Subcutaneous abdominal adipose tissue (tissue), 5 donors: ENCODE data around the gene KLKB1.

Experiments used
- H3K27ac ChIP-seq: one replicate; pipeline ENCODE4 v1.7.0; 2013; ENCODE audit warnings: low read depth, mild to moderate bottlenecking, inconsistent platforms, low read length, moderate library complexity
- H3K27me3 ChIP-seq, 5 donors: one replicate each; pipeline ENCODE4 v1.7.0; 2013; ENCODE audit warnings: low read length in 5 of 5, inconsistent platforms in 1 of 5; ENCODE audit not compliant: control insufficient read depth in 5 of 5, insufficient read depth in 4 of 5
- H3K36me3 ChIP-seq, 5 donors: one replicate each; pipeline ENCODE4 v1.7.0; 2013; ENCODE audit warnings: low read length in 5 of 5; ENCODE audit not compliant: control insufficient read depth in 5 of 5, insufficient read depth in 5 of 5
- H3K4me1 ChIP-seq, 5 donors: one replicate each; pipeline ENCODE4 v1.7.0; 2013; ENCODE audit warnings: low read length in 5 of 5, mild to moderate bottlenecking in 3 of 5, moderate library complexity in 1 of 5; ENCODE audit not compliant: control insufficient read depth in 5 of 5, insufficient read depth in 5 of 5
- H3K4me3 ChIP-seq, 5 donors: one replicate each; pipeline ENCODE4 v1.7.0; 2013; ENCODE audit warnings: low read length in 5 of 5, low read depth in 1 of 5
- H3K9ac ChIP-seq, 5 donors: one replicate each; pipeline ENCODE4 v1.7.0; 2013; ENCODE audit warnings: low read length in 5 of 5, mild to moderate bottlenecking in 4 of 5, moderate library complexity in 3 of 5
- H3K9me3 ChIP-seq, 5 donors: one replicate each; pipeline ENCODE4 v1.7.0; 2013; ENCODE audit warnings: low read length in 5 of 5; ENCODE audit not compliant: control insufficient read depth in 5 of 5
- donor health status: healthy.
- donor health status: healthy.
- donor health status: healthy.
- donor health status: healthy.
- donor health status: healthy.

KLKB1 gene

DNA sequence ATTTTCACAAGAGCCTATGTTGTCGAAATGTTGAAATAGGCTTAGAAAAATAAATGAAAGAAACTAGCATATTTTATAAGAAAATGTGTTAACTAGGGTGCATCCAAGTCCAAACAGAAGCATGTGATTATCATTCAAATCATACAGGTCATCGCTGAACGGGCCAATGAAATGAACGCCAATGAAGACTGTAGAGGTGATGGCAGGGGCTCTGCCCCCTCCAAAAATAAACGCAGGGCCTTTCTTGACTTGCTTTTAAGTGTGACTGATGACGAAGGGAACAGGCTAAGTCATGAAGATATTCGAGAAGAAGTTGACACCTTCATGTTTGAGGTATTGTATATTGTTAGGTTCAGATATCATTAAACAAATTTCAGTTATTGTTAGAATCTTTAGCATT lies 26.3 kb upstream of the KLKB1 start:
- no peak overlapping the region for H3K4me3 ChIP-seq
- no peak overlapping the region for H3K9ac ChIP-seq
- peaks cover 0 to 20% (median 8%) of the 10 kb centered on the region in 5 donors for H3K4me1 ChIP-seq
- no peak overlapping the region for H3K27ac ChIP-seq
- H3K9me3 ChIP-seq: no peaks in the 10 kb centered on the region
- peaks cover 6 to 20% (median 7%) of the 10 kb centered on the region in 5 donors for H3K36me3 ChIP-seq
- H3K27me3 ChIP-seq: no peaks in the 10 kb centered on the region

DNA sequence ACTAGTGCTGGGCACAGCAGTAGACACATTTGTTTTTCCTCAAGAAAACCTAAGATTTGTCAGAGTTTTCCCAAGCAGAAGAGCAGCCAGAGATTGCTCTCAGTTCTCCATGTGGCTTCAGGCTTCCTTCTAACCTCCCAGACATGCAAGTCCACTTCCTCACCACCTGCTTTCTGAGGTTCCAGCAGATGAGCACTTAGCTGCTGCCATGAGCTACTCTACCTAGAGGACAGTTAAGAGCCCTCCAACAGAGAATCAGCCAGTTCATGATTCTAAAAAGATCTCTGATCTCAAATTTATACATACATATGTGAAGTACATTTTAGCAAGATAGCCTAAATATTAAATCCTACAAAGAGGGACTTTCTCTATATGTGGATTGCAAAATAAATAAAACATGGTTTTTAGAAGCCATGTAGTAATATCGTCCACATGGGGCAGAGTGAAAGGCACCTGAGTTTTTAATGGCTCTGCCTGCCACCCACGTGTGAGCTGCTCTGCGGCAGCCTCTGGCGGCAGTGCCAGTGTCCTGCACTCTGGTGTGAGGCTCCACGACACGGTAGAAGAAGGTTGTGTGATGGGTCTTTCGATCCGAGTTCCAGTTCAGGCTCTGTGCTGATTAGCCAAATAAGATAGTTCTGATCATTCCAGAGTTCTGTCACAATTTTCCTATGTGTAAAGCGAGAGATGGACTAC lies 25.6 kb upstream of the KLKB1 start:
- Histone ChIP-seq H3K36me3 (peaks cover 3 to 17% (median 6%) of the 10 kb centered on the region in 5 donors), H3K9me3 (no peaks in the 10 kb centered on the region), H3K9ac (no peak overlapping the region), H3K4me3 (no peak overlapping the region), H3K4me1 (peaks cover 0 to 20% (median 8%) of the 10 kb centered on the region in 5 donors), H3K27ac (no peak overlapping the region), H3K27me3 (no peaks in the 10 kb centered on the region)

DNA sequence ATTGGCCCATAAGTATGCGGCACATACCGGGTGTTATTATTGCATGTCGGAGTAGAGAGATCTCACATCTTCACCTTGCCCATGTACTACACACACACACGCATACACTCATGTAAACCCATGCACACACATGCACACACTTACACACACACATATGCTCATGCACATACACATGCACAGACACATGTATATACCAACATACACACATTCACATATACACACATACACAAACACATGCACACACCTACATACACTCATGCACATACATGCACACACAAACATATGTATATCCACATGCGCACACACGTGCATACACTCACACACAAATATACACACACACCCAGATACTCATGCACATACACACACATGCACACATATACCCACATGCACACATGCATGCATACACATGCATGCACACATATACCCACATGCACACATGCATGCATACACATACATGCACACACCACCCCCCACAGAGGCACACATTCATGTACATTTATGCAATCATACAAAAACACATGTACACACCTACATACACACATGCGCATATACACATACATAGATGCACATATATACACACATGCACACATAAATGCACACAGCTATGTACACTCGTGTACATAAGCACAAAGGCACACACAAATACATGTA lies 24.7 kb upstream of the KLKB1 start:
- H3K4me1 ChIP-seq: peaks cover 0 to 20% (median 8%) of the 10 kb centered on the region in 5 donors
- no peak overlapping the region for H3K9ac ChIP-seq
- H3K27ac ChIP-seq: no peak overlapping the region
- H3K36me3 ChIP-seq: peaks cover 0 to 10% (median 4%) of the 10 kb centered on the region in 5 donors
- no peaks in the 10 kb centered on the region for H3K9me3 ChIP-seq
- no peak overlapping the region for H3K4me3 ChIP-seq
- no peaks in the 10 kb centered on the region for H3K27me3 ChIP-seq

DNA sequence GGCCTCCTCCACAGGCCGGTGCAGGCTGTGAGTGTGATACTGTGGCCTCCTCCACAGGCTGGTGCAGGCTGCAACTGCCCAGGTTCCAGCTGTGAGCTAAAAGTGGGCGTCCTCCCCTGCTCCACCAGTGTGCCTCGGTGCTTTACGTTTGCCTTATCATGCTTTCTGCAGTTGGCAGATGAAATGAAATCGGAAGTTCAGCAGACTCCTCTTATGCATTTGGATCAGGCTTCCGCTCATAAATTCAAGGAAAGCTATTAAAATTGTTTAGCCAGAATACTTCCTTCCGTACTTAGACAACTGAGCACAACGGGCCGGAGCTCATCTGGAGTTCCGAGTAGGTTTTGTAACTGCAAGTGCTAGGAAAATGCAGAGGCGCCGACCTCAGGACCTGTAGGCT lies 23.9 kb upstream of the KLKB1 start:
- Histone ChIP-seq H3K27me3 (no peaks in the 10 kb centered on the region), H3K4me1 (peaks cover 0 to 20% (median 8%) of the 10 kb centered on the region in 5 donors), H3K27ac (no peak overlapping the region), H3K9me3 (no peaks in the 10 kb centered on the region), H3K4me3 (no peak overlapping the region), H3K9ac (no peak overlapping the region), H3K36me3 (peaks cover 0 to 5% (median 3%) of the 10 kb centered on the region in 5 donors)

DNA sequence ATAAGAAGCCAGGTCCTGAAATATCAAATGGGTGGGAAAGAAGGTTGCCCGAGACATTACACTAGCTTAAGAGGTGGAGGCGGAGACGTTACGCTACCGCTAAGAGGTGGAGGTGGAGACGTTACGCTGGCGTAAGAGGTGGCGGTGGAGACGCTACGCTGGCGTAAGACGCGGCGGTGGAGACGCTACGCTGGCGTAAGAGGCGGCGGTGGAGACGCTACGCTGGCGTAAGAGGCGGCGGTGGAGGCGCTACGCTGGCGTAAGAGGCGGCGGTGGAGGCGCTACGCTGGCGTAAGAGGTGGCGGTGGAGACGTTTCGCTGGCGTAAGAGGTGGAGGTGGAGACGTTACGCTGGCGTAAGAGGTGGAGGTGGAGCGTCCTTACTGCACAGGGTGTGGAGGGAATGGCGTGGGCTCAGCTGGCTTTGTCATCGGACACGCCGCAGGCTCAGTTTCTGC lies 23.2 kb upstream of the KLKB1 start:
- Histone ChIP-seq H3K9ac (no peak overlapping the region), H3K27me3 (no peaks in the 10 kb centered on the region), H3K4me3 (peak overlapping the region in 3 of 5 donors; percentile 4 to 49 (median 31)), H3K36me3 (peaks cover 0 to 8% (median 2%) of the 10 kb centered on the region in 5 donors), H3K4me1 (peaks cover 0 to 20% (median 8%) of the 10 kb centered on the region in 5 donors), H3K27ac (no peak overlapping the region), H3K9me3 (no peaks in the 10 kb centered on the region)

DNA sequence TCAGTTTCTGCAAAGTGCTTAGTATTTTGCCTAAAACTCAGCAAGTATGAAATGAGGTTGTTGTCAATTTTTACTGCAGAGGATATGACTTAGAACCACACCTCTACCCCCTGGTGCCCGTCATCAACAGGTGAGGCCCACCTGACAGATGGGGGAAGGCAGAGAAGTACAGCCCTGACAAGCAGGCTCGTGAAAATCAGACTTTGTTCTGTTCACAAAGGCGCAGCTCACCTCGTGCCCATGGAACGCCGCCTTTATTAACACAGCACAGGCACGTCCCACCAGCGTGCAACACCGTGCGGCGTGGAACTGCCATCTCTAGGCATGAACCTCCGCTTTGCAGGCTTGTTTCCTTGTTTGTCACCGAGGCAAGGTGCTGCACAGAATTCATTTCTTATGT lies 22.6 kb upstream of the KLKB1 start:
- H3K9me3 ChIP-seq: no peaks in the 10 kb centered on the region
- H3K9ac ChIP-seq: no peak overlapping the region
- peaks cover 3 to 11% (median 5%) of the 10 kb centered on the region in 5 donors for H3K36me3 ChIP-seq
- no peak overlapping the region for H3K27ac ChIP-seq
- H3K27me3 ChIP-seq: no peaks in the 10 kb centered on the region
- peaks cover 0 to 20% (median 8%) of the 10 kb centered on the region in 5 donors for H3K4me1 ChIP-seq
- H3K4me3 ChIP-seq: peak overlapping the region in 2 of 5 donors; percentile 4 to 49

DNA sequence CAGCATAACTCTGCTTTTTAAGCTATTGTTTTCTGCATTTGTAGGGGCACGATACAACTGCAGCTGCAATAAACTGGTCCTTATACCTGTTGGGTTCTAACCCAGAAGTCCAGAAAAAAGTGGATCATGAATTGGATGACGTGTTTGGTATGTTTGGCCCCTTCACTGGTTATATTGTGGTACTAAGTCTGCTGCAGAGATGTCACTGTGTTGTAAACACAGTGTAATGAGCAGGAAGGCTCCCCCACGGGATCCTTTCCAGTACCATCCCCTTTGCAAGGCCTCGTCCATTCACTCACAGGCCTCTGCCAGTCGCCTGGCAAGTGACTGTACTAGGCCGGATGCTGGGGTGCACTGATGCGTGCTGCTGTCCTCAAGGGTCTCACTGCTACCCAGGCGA lies 22.2 kb upstream of the KLKB1 start:
- peaks cover 0 to 20% (median 8%) of the 10 kb centered on the region in 5 donors for H3K4me1 ChIP-seq
- no peak overlapping the region for H3K9ac ChIP-seq
- H3K27me3 ChIP-seq: no peaks in the 10 kb centered on the region
- H3K4me3 ChIP-seq: no peak overlapping the region
- H3K27ac ChIP-seq: no peak overlapping the region
- no peaks in the 10 kb centered on the region for H3K9me3 ChIP-seq
- H3K36me3 ChIP-seq: peaks cover 3 to 15% (median 7%) of the 10 kb centered on the region in 5 donors

DNA sequence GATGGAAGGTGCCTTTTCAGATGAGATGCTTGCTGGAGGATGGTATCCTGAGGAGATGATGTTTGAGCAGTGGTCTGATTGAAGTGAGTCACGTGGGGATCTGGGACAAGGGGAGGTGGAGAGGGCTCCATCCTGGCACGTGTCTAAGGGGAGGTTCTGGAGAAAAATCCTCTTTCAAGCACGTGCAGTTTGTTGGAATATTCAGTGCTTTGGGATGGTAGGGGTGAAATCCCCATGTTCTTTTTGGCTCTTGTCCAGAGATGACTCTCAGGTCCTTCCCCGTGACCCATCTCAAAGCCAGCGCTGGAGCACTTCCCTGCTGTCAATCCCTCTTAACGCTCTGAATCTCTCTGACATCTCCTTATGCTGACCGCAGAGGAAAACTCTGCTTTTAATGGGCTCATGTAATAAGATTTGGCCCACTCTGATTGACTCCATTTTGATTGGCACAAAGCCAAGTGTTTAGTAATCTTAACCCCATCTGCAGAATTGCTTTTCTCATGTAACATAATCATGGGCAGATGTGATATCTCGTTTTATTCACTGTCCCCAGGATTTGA lies 10.8 kb upstream of the KLKB1 start:
- no peaks in the 10 kb centered on the region for H3K36me3 ChIP-seq
- H3K27me3 ChIP-seq: no peaks in the 10 kb centered on the region
- peaks cover 0 to 7% (median 0%) of the 10 kb centered on the region in 5 donors for H3K4me1 ChIP-seq
- no peak overlapping the region for H3K4me3 ChIP-seq
- no peak overlapping the region for H3K9ac ChIP-seq
- H3K9me3 ChIP-seq: no peaks in the 10 kb centered on the region
- H3K27ac ChIP-seq: no peak overlapping the region

DNA sequence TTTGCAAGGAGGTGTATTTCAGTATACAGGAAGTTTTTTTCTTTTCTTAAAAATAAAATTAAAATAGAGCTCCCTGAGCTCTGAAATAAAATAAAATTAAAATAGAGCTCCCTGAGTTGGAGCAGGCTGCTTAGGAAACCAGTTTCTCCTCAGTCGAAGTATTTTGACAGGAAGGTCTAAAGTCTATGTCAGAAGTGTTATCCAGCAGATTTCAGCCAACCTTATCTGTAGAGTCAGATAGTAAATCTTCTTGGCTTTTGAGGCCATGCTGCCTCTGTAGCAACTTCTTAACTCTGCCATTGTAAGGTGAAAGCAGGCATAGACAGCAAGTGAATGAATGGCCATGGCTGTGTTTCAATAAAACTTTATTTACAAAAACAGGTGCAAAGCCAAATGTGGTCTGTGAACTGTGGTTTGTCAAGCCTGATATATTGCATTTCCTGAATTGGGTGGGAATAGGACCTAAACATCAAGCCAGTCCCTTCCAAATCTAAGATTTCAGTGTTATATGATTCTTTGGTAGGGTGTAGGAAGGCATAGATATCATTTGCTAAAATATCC lies 9.5 kb upstream of the KLKB1 start:
- H3K27me3 ChIP-seq: no peaks in the 10 kb centered on the region
- no peak overlapping the region for H3K9ac ChIP-seq
- H3K9me3 ChIP-seq: no peaks in the 10 kb centered on the region
- no peak overlapping the region for H3K27ac ChIP-seq
- H3K4me1 ChIP-seq: peaks cover 0 to 7% (median 0%) of the 10 kb centered on the region in 5 donors
- H3K36me3 ChIP-seq: no peaks in the 10 kb centered on the region
- no peak overlapping the region for H3K4me3 ChIP-seq

DNA sequence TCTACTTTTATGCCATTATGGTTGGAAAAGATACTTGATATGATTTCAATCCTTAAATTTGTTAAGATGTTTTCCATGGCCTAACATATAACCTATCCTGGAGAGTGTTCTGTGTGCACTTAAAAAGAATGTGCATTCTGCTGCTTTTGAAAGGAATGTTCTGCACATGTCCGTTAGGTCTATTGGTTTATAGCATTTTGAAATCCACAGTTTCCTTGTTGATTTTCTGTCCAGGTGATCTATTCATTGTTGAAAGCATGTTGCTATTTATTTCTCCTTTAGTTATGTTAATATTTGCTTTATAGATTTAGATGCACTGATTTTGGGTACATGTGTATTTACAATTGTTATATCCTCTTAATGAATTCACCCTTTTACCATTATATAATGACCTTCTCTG lies 5.7 kb upstream of the KLKB1 start:
- no peaks in the 10 kb centered on the region for H3K36me3 ChIP-seq
- no peak overlapping the region for H3K27ac ChIP-seq
- H3K9me3 ChIP-seq: peaks cover 0 to 6% (median 3%) of the 10 kb centered on the region in 5 donors
- peaks cover 0 to 5% (median 0%) of the 10 kb centered on the region in 5 donors for H3K4me1 ChIP-seq
- no peak overlapping the region for H3K9ac ChIP-seq
- no peaks in the 10 kb centered on the region for H3K27me3 ChIP-seq
- H3K4me3 ChIP-seq: no peak overlapping the region
